Measurements from ENCODE around the gene ABCC5.

- TF ChIP-seq POLR2A (IDR thresholded peaks at IDR 0.05; ENCODE audit: low read length) (no peak), GATA1 (IDR thresholded peaks at IDR 0.05; ENCODE audit: low read depth, low read length) (no peak)
Observed at GRCh38 chr3:183917776-183918175, 99.9 kb downstream of the ABCC5 start.
